ENCODE measurements around the gene UBN2.

UBN2 gene

DNA sequence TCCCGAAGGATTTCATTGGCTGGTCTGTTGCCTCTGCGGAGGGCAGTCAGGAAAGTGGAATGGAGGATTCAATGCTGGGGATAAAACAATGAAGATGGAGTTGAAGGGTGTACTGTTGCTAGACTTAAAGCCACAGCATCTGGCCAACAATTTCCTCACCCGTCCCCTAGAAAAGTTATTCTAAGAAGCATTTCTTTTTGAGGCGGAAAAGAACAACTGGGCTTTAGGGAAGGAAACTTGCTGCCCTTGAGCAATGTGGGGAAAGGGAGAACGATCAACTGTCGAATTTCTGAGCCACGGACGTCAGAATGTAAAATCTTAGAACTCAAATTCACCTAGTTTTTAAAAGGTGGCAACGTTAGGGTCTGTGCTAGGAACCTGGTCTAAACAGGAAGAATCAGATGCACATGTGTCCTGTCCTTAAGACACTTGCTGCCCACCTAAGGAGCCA lies 110.8 kb downstream of the UBN2 start:
- no peak for DNase-seq (ENCODE audit: extremely low read depth in 1 of 2, low read depth in 1 of 2)

DNA sequence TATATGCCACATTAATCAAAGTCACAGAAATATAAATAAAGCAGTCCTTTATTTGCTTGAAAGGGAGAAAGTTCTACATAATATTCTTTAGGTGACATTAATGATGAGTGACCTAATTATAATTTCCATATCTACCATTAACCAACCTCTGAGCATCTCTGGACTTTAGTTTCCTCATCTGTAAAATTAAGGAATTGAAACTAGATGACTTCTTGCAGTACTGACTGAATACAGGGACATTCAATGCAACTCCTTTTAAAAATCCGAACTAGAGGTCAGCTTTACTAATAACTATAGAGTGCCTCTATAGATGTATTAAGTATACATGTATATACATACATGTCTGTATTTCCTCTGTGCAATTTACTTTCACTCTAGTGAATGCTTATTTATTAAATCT lies 114.0 kb downstream of the UBN2 start:
- no peak for DNase-seq (ENCODE audit: extremely low read depth in 1 of 2, low read depth in 1 of 2)

DNA sequence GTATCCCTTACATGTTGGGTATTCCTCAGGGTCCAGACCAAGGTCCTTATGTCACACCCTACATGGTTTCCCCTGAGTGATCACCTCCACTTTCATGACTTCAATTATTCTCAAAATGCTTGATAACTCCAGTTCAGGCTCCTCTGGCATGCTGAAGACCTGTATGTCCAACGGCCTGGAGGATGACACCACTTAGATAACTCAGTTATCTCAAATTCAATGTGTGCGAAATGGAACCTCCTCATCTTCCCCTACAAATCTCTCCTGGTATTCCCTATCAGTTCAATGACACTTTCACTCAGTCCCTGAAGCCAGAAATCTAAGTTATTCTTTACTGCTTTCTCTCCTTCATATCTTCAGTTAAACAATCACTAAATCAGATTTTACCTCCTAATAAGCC lies 120.0 kb downstream of the UBN2 start:
- DNase-seq (ENCODE audit: extremely low read depth in 1 of 2, low read depth in 1 of 2) = no peak

DNA sequence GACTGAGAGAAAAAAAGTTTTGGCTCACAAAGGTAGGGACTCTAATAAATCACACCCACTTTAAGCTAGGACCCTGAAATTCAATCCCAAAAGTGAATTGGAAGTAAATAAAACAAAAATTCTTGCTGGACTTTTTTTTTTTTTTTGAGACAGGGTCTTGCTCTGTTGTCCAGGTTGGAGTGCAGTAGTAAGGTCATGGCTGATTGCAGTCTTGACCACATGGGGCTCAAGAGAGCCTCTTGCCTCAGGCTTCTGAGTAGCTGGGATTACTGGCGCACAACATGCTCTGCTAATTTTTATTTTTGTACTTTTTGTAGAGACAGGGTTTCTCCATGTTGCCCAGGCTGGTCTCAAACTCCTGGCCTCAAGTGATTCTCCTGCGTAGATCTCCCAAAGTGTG lies 123.7 kb downstream of the UBN2 start:
- DNase-seq (ENCODE audit: extremely low read depth in 1 of 2, low read depth in 1 of 2) = no peak

DNA sequence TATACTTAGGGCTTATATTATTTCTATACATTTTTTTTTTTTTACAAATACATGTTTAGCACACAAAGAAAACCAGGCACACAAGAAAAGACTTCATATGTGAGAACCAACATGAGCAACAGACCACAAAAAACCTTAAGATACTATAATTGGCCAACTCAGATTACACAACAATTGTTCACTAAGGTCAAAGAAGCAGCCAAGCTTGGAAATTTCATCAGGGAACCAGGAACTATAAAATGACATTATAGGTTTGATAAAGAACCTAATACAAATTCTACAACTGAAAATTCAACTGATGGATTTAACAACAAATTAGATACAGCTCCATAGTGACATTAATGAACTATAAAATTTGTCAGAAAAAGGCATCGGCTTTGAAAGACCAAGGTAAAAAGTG lies 124.3 kb downstream of the UBN2 start:
- no peak for DNase-seq (ENCODE audit: extremely low read depth in 1 of 2, low read depth in 1 of 2)
